Stimulated activated CD8-positive, alpha-beta memory T cell treated with anti-CD3 and anti-CD28 coated beads, Interleukin-15, amount 100 ng/mL, for 24 hours (primary cell): ENCODE data around the gene AP5M1.
"Not testable (repeated sequence)": the region's sequence is repeated elsewhere in the genome, so short reads cannot be mapped to it uniquely, and the experiment has no call there.

ENCODE experiments used
- DNase-seq: peaks from one replicate; pipeline ENCODE4 v3.0.0-alpha.2; 2020; ENCODE audit warnings: low read depth

Gene AP5M1

DNA sequence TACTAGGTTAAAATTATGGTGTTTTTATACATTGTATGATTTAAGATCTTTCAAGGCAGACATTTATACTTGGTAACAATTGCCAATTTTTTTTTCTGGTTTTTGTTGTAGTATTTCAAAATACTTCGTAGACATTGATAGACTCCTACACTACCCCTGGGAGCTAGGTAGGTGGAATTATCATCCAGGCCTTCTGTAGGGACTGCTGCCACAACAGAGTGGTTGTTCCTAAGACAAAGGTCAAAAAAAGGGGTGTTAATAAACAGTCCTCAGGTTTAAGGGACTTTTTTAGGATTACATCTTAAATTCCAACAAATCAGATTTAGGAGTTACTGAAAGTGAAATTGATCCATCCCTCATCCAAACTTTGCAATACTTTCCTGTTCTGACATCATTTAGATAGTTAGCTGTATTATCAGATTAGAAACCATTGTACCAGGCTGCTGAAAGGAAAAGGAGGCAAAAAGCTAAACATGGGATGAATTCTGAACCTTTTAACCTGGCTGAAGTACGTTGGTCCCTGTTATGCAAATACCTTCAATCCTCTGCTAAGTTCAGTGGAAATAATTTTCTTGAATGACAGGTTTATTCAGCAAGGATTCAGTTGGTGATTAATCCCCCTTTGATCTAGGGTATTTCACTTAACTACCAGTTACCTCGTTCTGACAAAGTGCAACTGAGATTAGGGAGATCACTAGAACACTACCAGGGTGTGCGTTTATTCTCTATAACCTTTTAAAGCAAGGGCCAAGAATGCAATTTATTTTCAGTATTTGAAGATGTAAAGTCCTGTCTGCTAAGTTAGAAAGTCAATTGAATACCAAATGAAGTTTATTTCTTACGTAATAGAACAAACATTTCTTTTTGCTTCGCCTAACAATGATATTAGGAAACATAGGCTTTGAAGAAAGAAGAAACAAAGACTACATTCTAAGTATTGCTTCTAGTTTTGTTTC lies 23.2 kb downstream of the AP5M1 start:
- DNase-seq = no peak

DNA sequence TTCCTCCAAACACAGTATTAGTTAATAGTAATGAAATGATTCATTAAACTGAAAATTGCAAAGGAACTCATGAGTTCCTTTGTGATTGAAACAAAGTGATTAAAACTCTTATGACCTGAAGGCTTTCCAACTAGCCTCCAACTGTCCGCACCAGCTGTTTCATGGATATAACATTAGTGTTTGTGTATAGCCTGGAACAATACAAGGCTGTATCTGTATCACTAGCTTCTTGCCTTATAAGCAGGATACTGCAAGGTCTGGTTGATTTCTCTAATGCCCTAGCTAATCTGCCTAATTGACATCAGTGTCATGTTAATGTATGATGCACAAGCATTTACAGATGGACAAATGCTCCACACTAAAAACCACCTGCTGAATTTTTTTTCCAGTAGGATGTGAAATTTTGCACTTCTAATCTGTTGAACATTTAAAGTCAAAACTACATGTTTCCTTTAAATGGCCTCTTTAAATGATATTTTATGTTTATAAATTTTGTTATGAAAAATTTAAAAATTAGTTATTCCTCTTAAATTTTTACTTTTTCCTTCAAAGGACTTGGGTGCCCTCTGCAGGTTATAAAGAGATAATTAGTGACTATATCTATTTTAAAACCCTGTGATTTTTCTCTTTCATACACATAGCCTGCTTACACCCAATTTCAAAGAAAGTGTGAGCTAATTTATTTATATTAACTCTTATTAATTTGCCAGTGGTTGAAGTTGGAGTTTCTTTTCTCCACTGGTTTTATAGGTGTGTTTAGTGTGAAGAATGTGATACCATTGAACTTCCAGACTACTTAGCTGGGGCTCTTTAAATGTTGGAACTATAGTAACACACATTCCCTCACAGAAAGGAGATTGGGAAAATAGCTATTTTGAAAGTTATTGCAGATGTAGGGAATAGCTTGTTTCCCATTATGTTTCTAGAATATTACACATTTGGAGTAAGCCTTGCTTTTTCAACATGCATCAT lies 25.4 kb downstream of the AP5M1 start:
- no peak for DNase-seq

DNA sequence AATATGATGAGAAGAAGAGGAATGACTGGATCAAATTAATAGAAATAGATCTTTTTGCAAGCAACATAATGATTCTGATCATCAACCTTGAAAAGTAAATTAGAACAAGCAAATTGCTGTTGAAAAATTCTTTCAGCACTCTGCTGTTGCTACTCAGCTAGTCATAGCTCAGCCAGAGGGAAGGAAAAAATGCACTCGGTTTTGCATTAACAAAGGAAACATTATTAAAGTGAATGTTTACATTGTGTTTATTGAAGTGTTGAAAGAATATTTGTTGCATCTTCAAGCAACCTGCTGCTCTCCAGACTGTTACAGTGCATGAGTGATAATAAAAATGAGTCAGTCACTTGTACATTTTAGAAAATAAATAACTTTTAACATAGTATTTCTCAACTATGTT lies 26.5 kb downstream of the AP5M1 start:
- DNase-seq = no peak

DNA sequence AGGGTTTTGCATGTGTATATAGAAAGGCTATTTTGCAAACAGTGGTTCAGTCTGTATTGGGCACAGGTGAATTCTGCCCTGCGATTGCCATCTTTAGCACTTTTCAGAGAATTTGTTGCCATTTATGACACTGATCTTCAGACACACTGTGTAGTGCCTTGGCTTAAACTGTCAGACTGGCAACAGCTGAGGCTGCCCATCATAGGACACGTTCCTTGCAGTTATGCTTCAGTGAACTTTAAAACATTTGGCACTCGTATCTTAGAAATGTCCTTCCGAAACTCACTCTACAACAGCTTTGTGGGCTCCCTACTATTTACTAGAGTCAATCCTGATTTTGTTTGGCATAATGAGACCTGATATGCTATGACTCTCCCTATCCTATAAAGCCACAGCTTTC lies 29.1 kb downstream of the AP5M1 start:
- DNase-seq = no peak

DNA sequence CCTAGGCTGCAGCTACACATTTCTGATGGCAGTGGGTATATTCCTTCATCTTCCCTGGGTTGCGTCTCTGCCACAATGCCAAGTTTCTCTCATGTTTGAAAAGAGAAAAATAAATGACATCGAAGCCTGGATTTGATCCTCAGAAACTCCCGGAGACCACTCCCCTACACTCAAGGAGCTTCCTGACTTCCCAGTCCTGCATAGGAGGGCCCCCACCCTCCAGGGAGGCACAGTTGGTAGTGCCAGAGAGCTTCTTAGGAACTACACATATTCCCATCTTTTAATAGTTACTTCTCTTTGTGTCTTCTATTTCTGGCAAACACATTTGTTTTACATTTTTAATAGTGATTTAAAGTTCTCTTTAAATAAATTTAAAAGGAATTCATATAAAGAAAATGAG lies 30.7 kb downstream of the AP5M1 start:
- DNase-seq = no peak

DNA sequence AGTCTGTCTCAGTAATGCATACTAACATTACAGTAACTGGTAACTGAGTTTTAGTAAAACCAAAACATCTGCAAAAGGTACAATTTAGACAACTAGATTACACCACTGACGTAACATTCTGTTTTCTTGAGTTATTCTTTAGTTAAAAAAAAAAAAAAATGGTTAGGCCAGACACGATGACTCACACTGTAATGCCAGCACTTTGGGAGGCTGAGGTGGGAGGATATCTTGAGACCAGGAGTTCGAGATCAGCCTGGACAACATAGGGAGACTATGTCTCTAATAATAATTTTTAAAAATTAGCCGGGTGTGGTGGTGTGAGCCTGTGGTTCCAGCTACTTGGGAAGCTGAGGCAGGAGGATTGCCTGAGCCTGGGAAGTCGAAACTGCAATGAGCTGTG lies 34.1 kb downstream of the AP5M1 start:
- DNase-seq = no peak

DNA sequence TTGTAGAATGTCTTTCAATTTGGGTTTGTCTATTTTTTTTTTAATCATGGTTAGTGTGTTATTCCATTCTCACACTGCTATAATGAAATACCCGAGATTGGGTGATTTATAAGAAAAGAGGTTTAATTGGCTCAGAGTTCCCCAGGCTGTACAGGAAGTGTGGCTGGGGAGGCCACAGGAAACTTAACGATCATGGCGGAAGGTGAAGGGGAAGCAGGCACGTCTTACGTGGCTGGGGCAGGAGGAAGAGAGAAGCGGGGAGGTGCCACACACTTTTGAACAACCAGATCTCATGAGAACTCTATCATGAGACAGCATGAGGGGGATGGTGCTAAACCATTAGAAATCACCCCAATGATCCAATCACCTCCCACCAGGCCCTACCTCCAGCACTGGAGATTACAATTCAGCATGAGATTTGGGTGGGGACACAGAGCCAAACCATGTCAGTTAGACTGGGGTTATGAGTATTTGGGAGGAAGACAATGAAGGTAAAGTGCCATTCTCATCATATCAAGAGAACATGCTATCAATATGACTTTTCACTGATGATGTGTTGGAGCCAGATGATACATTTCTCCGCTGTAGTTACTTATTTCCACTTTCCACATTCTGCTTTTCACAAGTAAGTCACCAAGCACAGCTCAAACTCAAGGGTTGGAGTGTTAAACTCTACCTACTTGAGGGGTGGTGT lies 45.8 kb downstream of the AP5M1 start:
- DNase-seq = no peak

- DNase-seq = peak; percentile 22
Observed at GRCh38 chr14:57317248-57317833, 48.6 kb downstream of the AP5M1 start.

GRCh38 chr14:57319636-57320192 lies 50.9 kb downstream of the AP5M1 start:
- DNase-seq = no peak

DNA sequence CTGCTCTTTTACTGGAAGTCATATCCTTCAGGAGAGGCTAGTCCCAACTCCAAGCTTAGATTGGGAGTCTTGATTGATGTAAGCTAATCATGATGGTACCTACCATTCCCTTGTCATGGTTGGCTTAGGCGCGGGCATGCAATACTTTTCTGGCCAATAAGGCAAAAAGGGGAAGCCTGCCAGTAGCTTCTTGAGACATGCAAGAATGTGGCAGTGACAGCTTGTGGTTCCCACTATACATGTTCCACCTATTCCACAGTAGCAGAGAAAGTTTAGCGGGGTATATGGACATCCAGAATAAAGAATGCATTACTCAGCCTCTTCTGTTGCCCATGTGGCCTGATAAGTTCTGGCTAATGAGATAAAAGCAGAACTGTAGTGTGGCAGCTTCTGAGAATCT lies 55.0 kb downstream of the AP5M1 start:
- no peak for DNase-seq

DNA sequence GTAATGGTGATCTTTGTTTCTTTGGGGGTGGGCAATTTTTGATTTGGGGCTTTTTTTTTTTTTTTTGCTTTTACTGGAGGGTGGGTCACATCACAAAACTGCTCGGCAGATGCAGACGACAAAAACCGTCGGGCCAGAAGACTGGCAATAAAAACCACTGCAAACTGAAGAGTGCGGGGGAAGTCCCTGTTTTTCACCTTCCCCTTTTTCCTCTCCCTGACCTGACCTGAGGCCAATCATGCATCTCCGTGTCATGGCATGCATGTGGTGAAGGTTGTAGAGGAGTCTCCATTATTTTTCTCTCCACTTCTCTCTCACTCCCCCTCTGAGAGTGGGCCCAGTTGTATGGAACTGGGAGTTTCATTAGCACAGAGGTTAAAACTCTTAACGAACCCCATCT lies 57.5 kb downstream of the AP5M1 start:
- no peak for DNase-seq

- DNase-seq = no peak
Observed at GRCh38 chr14:57329833-57330232, 61.1 kb downstream of the AP5M1 start.

DNA sequence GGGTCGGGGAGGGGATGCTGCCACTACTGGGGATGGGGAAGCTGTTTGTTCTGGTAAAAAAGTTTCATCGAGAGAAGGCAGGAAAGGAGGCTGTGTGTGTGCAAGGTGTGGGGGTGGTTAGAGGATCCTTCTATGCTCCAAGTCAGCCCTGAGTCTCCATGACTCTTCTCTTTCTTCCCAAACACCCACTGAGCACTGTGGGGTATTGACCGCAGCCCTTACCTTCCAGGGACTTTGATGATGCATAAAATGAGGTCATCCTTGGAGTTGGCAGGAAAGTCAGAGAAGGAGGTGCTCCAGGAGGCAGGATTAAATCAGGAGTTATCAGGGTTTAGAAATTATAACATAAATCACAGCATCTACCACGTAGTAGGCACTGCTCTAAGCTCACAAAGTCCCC lies 63.7 kb downstream of the AP5M1 start:
- not testable (repeated sequence) for DNase-seq

DNA sequence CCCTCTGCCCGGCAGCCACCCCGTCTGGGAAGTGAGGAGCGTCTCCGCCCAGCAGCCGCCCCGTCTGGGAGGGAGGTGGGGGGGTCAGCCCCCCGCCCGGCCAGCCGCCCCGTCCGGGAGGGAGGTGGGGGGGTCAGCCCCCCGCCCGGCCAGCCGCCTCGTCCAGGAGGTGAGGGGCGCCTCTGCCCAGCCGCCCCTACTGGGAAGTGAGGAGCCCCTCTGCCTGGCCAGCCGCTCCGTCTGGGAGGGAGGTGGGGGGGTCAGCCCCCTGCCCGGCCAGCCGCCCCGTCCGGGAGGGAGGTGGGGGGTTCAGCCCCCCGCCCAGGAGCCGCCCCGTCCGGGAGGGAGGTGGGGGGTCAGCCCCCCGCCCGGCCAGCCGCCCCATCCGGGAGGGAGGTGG lies 65.0 kb downstream of the AP5M1 start:
- not testable (repeated sequence) for DNase-seq

DNA sequence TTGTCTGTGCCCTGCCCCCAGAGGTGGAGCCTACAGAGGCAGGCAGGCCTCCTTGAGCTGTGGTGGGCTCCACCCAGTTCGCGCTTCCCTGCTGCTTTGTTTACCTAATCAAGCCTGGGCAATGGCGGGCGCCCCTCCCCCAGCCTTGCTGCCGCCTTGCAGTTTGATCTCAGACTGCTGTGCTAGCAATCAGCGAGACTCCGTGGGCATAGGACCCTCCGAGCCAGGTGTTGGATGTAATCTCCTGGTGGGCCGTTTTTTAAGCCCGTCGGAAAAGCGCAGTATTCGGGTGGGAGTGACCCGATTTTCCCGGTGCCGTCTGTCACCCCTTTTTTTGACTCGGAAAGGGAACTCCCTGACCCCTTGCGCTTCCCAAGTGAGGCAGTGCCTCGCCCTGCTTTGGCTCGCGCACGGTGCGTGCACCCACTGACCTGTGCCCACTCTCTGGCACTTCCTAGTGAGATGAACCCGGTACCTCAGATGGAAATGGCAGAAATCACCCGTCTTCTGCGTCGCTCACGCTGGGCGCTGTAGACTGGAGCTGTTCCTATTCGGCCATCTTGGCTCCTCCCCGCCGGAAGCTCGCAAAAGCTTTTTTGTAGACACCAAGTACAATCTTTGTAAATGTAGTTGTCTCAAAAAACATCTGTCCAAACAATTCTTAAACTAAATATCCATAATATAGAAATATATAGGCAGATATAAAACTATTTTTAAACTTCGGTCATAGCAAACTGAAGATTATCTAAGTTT lies 75.0 kb downstream of the AP5M1 start:
- DNase-seq = not testable (repeated sequence)

DNA sequence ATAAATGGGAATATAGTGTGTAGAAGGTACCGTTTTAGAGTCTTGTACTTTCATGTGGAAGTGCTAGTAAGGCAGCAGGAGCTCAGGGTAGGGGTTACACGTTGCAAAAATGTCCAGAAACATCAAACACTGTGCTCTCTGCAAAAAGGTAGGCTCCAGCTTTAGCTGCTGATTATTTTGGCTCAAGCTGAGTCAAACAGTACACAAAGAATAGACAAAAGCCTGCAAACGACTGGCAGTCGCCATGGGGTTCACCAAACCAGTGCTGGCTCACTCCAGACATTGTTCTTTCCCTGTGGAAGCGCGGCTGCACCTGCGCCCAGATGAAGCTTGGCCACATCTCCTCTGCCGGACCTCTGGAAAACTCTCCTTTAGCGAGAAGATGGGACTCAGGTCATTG lies 76.3 kb downstream of the AP5M1 start:
- DNase-seq = no peak

DNA sequence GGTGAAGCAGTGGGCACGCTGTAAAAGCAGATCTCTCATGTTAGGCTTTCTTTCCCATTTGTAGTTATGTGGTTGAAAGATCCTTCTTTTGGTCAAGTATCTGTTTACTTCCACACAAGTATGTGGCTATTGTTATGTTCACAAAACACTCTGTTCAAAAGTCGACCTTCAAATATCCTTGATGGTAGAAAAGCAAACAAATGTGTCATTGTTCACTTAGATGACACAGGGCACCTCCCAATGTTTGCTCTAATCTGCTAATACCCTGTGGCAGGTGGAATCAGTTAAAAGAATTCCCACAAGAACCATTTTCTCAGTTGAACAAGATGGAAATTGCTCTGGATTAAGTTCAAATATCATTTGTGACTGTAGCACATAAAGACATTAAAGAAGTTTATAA lies 78.0 kb downstream of the AP5M1 start:
- DNase-seq = no peak
